Measurements from ENCODE around the gene MAN2A1. TPM values are rescaled to one million over a fixed set of nuclear protein-coding genes. Genes with fewer than 3 reads are reported as not detected.

The MAN2A1 gene
- total RNA-seq, 2 donors from 2014 or later, result 81.2 to 104 TPM

DNA sequence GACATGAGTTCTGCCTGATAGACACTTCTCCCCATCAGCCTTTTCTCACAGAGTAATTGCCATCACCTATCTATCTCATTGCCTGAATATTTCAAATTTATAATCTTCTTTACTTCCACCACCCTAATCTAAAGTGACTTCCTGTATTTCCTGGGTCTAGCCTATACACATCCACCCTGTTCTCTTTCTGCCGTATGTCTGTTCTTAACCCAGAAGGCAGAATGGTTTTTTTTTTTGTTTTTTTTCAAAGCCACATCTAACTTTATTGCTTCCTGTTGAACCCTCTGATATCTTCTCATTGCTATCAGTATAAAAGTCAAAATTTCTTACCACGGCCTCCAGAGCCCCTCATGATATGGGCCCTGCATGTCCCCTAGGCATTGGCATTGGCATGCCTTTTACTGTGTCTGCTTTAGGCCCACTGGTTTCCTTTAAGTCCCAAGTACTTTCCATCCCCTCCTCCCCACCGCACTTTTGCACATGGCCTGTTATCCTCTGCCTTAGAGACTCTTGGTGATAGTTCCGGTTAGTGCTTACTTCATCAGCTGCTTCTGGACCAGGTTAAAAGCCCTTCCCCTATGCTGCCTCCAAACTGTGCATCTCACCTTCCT is 159.9 kb downstream of the MAN2A1 start:
- Histone ChIP-seq H3K36me3 (no peaks in the 10 kb centered on the region), H3K9me3 (no peaks in the 10 kb centered on the region), H3K27ac (no peak overlapping the region), H3K9ac (ENCODE audit: low read depth in 2 of 2, low read length in 2 of 2) (no peak overlapping the region), H3K27me3 (no peaks in the 10 kb centered on the region), H3K4me3 (no peak overlapping the region), H3K4me1 (no peaks in the 10 kb centered on the region)
- intact Hi-C loops (cut with DNase I), result no loop called here
- DNase-seq, result no peak
- TF ChIP-seq, protein P1, sequence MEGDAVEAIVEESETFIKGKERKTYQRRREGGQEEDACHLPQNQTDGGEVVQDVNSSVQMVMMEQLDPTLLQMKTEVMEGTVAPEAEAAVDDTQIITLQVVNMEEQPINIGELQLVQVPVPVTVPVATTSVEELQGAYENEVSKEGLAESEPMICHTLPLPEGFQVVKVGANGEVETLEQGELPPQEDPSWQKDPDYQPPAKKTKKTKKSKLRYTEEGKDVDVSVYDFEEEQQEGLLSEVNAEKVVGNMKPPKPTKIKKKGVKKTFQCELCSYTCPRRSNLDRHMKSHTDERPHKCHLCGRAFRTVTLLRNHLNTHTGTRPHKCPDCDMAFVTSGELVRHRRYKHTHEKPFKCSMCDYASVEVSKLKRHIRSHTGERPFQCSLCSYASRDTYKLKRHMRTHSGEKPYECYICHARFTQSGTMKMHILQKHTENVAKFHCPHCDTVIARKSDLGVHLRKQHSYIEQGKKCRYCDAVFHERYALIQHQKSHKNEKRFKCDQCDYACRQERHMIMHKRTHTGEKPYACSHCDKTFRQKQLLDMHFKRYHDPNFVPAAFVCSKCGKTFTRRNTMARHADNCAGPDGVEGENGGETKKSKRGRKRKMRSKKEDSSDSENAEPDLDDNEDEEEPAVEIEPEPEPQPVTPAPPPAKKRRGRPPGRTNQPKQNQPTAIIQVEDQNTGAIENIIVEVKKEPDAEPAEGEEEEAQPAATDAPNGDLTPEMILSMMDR (IDR thresholded peaks at IDR 0.05), result no peak

DNA sequence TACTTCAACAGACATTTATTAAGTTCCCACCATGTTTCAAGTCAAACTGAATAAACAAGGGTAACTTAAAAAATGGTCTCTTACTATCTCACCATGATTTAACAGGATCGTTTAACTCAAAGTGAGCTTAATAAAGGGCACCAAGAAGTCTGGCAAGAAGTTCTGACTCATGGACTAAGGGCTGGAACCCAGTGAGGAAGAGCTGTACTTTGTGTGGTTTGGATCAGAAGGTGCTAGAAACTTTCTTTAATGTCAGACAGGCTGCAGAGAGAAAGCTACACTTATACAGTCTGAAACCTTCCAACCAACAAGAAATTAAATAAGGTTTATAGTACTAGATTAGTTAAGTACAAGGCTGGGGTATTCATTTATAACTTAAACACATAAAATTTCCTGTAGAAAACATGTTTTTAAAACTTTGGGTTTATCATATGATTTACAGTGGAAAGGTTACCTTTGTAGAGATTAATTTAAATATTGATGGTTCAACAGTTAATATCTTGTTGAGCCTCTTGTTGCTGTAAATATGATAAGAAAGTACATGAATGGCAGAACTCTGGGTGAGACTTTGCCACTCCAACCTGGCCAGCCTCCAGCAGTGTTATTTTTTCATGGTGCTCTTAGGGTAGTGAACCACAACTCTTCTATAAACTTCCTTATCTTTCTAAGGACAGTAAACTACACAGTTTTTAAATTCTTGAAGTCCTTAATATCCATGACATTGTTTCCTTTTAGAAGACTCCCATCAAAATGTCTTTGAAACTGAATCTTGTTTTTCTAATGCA is 162.8 kb downstream of the MAN2A1 start:
- H3K27ac ChIP-seq, result no peak overlapping the region
- DNase-seq, result no peak
- H3K36me3 ChIP-seq, result no peaks in the 10 kb centered on the region

DNA sequence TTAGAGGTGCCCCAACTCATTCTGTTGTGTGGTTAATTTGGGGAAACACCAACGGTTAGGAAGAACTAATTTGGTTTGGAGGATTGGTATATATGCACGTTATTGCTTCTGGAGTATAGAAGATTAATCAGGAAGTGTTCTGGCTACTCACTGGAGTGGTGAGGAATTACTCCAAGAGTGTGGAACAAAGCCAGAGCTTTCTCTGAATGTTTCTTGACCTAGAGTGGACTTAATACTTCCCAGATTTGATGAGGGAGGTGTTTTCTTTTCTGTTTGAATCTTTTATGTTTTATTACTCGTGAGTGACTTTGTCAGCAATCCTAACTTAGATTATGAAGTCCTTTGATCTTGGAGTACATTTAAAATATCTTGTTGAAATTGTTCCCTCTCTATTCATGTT is 163.7 kb downstream of the MAN2A1 start:
- Histone ChIP-seq H3K4me1 (no peaks in the 10 kb centered on the region), H3K9ac (ENCODE audit: low read depth in 2 of 2, low read length in 2 of 2) (no peak overlapping the region), H3K4me3 (no peak overlapping the region), H3K27ac (no peak overlapping the region), H3K27me3 (no peaks in the 10 kb centered on the region), H3K36me3 (no peaks in the 10 kb centered on the region), H3K9me3 (no peaks in the 10 kb centered on the region)
- TF ChIP-seq, protein P1 (IDR thresholded peaks at IDR 0.05), result no peak
- intact Hi-C loops (cut with DNase I), result no loop called here
- DNase-seq, result no peak

More for the DNA sequence above, 162.8 kb downstream of the MAN2A1 start:
- H3K9me3 ChIP-seq, result no peaks in the 10 kb centered on the region
- intact Hi-C loops (cut with DNase I), result no loop called here
- no peak overlapping the region for H3K9ac ChIP-seq (ENCODE audit: low read depth in 2 of 2, low read length in 2 of 2)
- TF ChIP-seq, protein P1 (IDR thresholded peaks at IDR 0.05), result no peak
- no peaks in the 10 kb centered on the region for H3K27me3 ChIP-seq
- H3K4me3 ChIP-seq, result no peak overlapping the region
- H3K4me1 ChIP-seq, result no peaks in the 10 kb centered on the region

- no peak overlapping the region for H3K4me3 ChIP-seq
- H3K4me1 ChIP-seq, result no peaks in the 10 kb centered on the region
- H3K9ac ChIP-seq (ENCODE audit: low read depth in 2 of 2, low read length in 2 of 2), result no peak overlapping the region
- TF ChIP-seq, protein P1 (IDR thresholded peaks at IDR 0.05), result no peak
- H3K9me3 ChIP-seq, result no peaks in the 10 kb centered on the region
- no peak overlapping the region for H3K27ac ChIP-seq
- no peak for DNase-seq
- no peaks in the 10 kb centered on the region for H3K27me3 ChIP-seq
- H3K36me3 ChIP-seq, result no peaks in the 10 kb centered on the region
- intact Hi-C loops (cut with DNase I), result no loop called here
Measured at GRCh38 chr5:109855056-109855455, 165.3 kb downstream of the MAN2A1 start.

DNA sequence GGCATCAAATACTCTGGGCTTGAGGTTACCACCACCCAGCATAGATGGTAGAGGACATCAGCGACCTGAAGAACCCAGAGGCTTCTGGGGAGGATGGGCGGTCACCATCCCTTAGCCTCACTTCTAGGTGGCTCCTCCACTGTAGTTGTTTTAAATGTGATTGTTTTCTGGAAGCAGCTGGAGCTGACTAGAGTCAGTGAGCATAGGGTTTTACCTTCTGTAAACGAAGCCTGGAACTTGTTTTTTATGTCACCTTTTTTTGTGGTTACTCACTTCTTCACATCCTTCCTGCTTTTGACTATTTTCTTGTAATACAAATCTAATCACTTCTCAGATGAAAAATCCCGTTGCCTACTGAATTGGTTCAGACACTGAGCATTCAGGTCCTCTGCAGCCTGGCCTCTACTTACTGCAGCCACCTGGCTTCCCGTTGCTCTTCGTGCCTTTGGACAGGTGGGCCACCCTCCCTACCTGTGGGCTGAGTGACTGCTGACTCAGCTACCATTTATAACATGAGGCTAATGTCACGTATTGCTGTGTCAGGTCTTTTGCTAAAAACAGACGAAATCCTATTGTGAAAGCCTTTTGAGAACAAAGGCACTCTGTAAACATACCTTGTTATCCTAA is 167.8 kb downstream of the MAN2A1 start:
- Histone ChIP-seq H3K9me3 (no peaks in the 10 kb centered on the region), H3K27me3 (no peaks in the 10 kb centered on the region), H3K9ac (ENCODE audit: low read depth in 2 of 2, low read length in 2 of 2) (no peak overlapping the region), H3K4me1 (no peaks in the 10 kb centered on the region), H3K36me3 (no peaks in the 10 kb centered on the region), H3K4me3 (no peak overlapping the region), H3K27ac (no peak overlapping the region)
- TF ChIP-seq, protein P1 (IDR thresholded peaks at IDR 0.05), result no peak
- intact Hi-C loops (cut with DNase I), result no loop called here
- no peak for DNase-seq

Measured in colonic mucosa (tissue), 4 donors.